Measurements from ENCODE around the gene ARHGAP10.

Gene ARHGAP10

DNA sequence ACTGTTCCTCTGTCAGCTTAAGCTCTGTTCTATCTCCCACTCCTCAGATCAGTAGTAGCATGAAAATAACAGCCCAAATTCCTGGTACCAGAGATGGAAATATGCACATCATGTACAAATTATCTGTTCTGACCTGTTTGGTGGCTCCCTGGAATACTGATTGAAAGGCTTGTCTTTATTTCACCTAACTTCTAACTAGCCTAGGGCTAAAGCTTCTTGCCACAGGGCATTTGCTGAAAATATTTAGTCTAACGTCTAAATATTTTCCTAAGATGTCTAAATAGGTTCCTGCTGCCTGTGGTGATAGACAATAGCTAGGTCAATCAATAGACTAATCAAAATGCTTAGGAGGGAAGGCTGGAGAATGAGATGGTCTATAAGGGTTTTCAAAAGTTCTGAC lies 35.0 kb upstream of the ARHGAP10 start:
- no peak for TF ChIP-seq Cebpa-rat (IDR thresholded peaks at IDR 0.05)
- Histone ChIP-seq H3K9me3 (replicated peaks in 1 of 11) (peaks cover 0 to 11% (median 4%) of the 10 kb centered on the region in 11 experiments; a peak in 6 of 22 replicates), H3K27ac (no peak overlapping the region), H3K36me3 (no peaks in the 10 kb centered on the region), H3K9ac (no peak overlapping the region), H4K20me1 (no peaks in the 10 kb centered on the region), H3K27me3 (no peaks in the 10 kb centered on the region), H3K4me1 (no peaks in the 10 kb centered on the region), H3K4me2 (no peak overlapping the region), H3K4me3 (no peak overlapping the region)

GRCh38 chr4:147704846-147705245 lies 27.0 kb upstream of the ARHGAP10 start:
- Histone ChIP-seq H3K27ac (no peak overlapping the region), H3K4me1 (no peaks in the 10 kb centered on the region), H3K4me2 (no peak overlapping the region), H3K4me3 (no peak overlapping the region), H4K20me1 (no peaks in the 10 kb centered on the region), H3K9ac (no peak overlapping the region), H3K27me3 (no peaks in the 10 kb centered on the region), H3K36me3 (no peaks in the 10 kb centered on the region), H3K9me3 (replicated peaks in 1 of 11) (peaks cover 0 to 5% (median 0%) of the 10 kb centered on the region in 11 experiments; a peak in 1 of 22 replicates)
- no peak for TF ChIP-seq Cebpa-rat (IDR thresholded peaks at IDR 0.05)

GRCh38 chr4:147707892-147708672 lies 23.8 kb upstream of the ARHGAP10 start:
- no peak overlapping the region for H3K4me3 ChIP-seq
- TF ChIP-seq Cebpa-rat (IDR thresholded peaks at IDR 0.05): no peak
- H3K4me2 ChIP-seq: no peak overlapping the region
- H3K27ac ChIP-seq: no peak overlapping the region; a peak in 1 of 22 replicates
- no peaks in the 10 kb centered on the region for H3K9me3 ChIP-seq (replicated peaks in 1 of 11)
- H4K20me1 ChIP-seq: no peaks in the 10 kb centered on the region
- no peaks in the 10 kb centered on the region for H3K36me3 ChIP-seq
- H3K4me1 ChIP-seq: no peaks in the 10 kb centered on the region
- no peaks in the 10 kb centered on the region for H3K27me3 ChIP-seq
- no peak overlapping the region for H3K9ac ChIP-seq

DNA sequence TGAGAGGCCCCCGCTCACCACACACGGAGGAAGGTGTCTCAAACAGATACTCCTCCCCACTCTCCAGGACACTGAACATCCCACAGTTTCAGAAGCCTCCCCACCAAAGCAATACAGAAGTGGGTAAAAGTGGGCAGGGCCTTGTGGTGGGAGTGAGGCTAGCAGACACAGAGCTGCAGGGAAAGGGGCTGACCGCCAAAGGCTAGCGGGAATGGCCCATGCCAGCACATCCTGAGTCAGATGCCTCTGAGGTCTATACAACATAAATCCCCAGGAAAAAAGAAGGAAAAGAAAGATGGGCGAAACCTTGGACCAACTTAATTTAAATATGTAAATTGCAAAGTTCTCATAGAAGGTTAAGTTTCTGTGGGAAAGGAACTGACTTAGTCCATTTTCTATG lies 21.9 kb upstream of the ARHGAP10 start:
- Histone ChIP-seq H3K36me3 (no peaks in the 10 kb centered on the region), H3K27ac (no peak overlapping the region), H3K27me3 (no peaks in the 10 kb centered on the region), H3K9ac (no peak overlapping the region), H4K20me1 (no peaks in the 10 kb centered on the region), H3K4me1 (no peaks in the 10 kb centered on the region), H3K9me3 (replicated peaks in 1 of 11) (no peaks in the 10 kb centered on the region), H3K4me2 (no peak overlapping the region), H3K4me3 (no peak overlapping the region)
- no peak for TF ChIP-seq Cebpa-rat (IDR thresholded peaks at IDR 0.05)

DNA sequence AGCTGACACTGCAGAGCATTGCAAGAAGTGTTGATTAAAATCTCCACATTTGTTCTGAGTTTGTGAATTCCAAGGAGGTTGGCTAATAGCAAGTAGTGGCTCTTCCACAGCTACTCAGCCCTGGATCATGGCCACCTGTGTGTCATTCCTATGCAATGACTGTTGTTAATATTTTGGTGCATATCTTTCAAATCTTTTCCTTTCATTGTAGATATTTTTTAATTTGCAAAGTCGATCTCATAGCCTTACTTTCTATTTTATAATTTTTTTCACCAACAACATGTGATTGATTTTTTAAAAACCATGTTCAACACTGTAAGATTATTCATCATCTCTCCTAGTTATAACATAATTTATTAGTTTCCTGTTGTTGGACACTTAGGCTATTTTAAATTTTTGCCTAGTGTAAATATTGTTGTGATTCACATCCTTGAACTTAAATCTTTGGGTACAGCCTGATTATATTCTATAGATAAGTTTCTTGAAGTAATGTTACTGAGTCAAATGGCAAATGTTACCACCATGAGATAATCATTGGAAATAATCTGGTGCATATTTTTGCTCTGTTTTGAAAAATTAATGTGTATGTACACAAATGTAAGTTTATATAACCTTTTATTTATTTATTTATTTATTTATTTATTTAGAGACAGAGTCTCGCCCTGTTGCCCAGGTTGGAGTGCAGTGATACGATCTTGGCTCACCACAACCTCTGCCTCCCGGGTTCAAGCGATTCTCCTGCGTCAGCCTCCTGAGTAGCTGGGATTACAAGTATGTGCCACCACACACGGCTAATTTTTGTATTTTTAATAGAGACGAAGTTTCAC lies 17.1 kb upstream of the ARHGAP10 start:
- Histone ChIP-seq H3K27ac (no peak overlapping the region), H3K9ac (no peak overlapping the region), H3K4me3 (no peak overlapping the region), H3K4me1 (no peaks in the 10 kb centered on the region), H3K4me2 (no peak overlapping the region), H3K27me3 (no peaks in the 10 kb centered on the region), H4K20me1 (no peaks in the 10 kb centered on the region), H3K9me3 (replicated peaks in 1 of 11) (no peaks in the 10 kb centered on the region), H3K36me3 (no peaks in the 10 kb centered on the region)
- no peak for TF ChIP-seq Cebpa-rat (IDR thresholded peaks at IDR 0.05)

DNA sequence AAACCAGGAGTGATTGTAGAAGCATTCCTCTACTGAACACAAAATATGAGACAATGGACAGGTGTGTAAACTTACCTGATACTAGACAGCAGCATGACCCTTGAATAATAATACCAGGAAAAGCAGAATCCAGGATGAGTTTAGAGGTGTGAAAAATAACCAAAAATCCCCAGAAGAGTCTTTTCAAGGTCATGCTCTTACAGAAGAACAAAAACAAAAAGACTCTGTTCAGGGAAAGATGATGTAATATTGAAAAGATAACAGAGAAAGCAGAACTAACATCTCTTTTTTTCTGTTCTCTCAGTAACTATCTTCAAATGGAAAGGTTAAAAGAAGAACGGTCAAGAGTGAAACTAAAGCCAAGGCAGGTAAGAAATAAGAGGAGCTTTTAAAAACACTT lies 14.0 kb upstream of the ARHGAP10 start:
- no peaks in the 10 kb centered on the region for H3K27me3 ChIP-seq
- no peaks in the 10 kb centered on the region for H3K4me1 ChIP-seq
- H4K20me1 ChIP-seq: no peaks in the 10 kb centered on the region
- H3K4me2 ChIP-seq: no peak overlapping the region
- no peak for TF ChIP-seq Cebpa-rat (IDR thresholded peaks at IDR 0.05)
- no peaks in the 10 kb centered on the region for H3K36me3 ChIP-seq
- H3K4me3 ChIP-seq: no peak overlapping the region
- H3K27ac ChIP-seq: no peak overlapping the region
- H3K9me3 ChIP-seq (replicated peaks in 1 of 11): no peaks in the 10 kb centered on the region
- H3K9ac ChIP-seq: no peak overlapping the region

- Histone ChIP-seq H3K36me3 (no peaks in the 10 kb centered on the region), H3K4me3 (no peak overlapping the region), H3K4me2 (no peak overlapping the region), H4K20me1 (no peaks in the 10 kb centered on the region), H3K27ac (no peak overlapping the region), H3K9me3 (replicated peaks in 1 of 11) (no peaks in the 10 kb centered on the region), H3K4me1 (peaks cover 0 to 6% (median 0%) of the 10 kb centered on the region in 10 experiments; a peak in 2 of 20 replicates), H3K27me3 (no peaks in the 10 kb centered on the region), H3K9ac (no peak overlapping the region)
- TF ChIP-seq Cebpa-rat (IDR thresholded peaks at IDR 0.05): no peak
Observed at GRCh38 chr4:147723326-147723725, 8.6 kb upstream of the ARHGAP10 start.

DNA sequence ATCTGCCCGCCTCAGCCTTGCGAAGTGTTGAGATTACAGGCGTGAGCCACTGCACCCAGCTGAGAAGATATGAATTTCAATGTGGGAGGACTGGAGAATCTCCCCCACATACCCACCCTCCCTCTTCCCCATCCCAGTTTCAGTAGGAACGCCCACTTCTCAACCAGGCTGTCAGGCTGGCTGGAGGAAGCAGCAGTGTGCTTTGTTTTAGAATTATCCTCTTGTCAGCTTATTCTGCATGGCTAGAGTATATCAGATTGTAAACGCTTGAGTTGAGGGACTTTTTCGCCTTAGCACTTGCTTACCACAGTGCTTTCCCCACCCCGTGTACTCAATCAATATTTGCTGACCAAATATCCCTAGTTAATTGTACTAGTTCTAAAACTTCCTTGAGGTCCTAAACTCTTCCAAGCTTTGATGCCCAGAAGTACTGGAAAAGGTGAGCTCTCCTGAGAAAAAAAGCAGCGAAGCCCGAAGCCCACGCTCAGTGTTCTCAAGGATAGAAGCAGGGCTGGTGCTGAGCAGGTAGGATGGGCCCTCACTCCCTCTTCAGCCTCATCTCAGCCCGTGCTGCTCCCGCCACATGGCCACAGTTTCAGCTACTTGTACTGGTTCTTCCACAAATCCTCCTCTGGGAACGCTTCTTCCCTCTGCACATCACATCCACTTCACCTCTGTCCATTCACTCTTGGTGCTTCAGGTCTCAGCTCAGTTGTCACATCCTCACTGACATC lies 7.3 kb upstream of the ARHGAP10 start:
- no peaks in the 10 kb centered on the region for H3K36me3 ChIP-seq
- no peaks in the 10 kb centered on the region for H4K20me1 ChIP-seq
- H3K9me3 ChIP-seq (replicated peaks in 1 of 11): no peaks in the 10 kb centered on the region
- H3K27me3 ChIP-seq: no peaks in the 10 kb centered on the region
- H3K27ac ChIP-seq: no peak overlapping the region
- TF ChIP-seq Cebpa-rat (IDR thresholded peaks at IDR 0.05): no peak
- peak overlapping the region in 1 of 11 experiments; percentile 11; a peak in 1 of 22 replicates for H3K4me2 ChIP-seq
- H3K9ac ChIP-seq: no peak overlapping the region
- H3K4me3 ChIP-seq: no peak overlapping the region
- H3K4me1 ChIP-seq: peaks cover 0 to 6% (median 0%) of the 10 kb centered on the region in 10 experiments; a peak in 2 of 20 replicates

- no peak overlapping the region for H3K9ac ChIP-seq
- no peaks in the 10 kb centered on the region for H3K9me3 ChIP-seq (replicated peaks in 1 of 11)
- H3K4me3 ChIP-seq: no peak overlapping the region
- no peaks in the 10 kb centered on the region for H3K27me3 ChIP-seq
- no peak overlapping the region for H3K27ac ChIP-seq
- H3K36me3 ChIP-seq: no peaks in the 10 kb centered on the region
- H3K4me1 ChIP-seq: peaks cover 0 to 9% (median 0%) of the 10 kb centered on the region in 10 experiments; a peak in 4 of 20 replicates
- no peaks in the 10 kb centered on the region for H4K20me1 ChIP-seq
- TF ChIP-seq Cebpa-rat (IDR thresholded peaks at IDR 0.05): no peak
- H3K4me2 ChIP-seq: no peak overlapping the region
Observed at GRCh38 chr4:147725673-147726072, 6.2 kb upstream of the ARHGAP10 start.

Data from BLaER1 treated with 17β-estradiol and CSF1 and Interleukin-3, amounts not matched to agents 10 nM and 100 nM (cell line).